IMR-90 (cell line): ENCODE results near the gene NT5DC3. TPM values are rescaled to one million over a fixed set of nuclear protein-coding genes. Genes with fewer than 3 reads are reported as not detected.
A peak's percentile ranks its signal among the peaks of the same experiment; 100 is the strongest.

Experiments
- ATAC-seq: fragments of 200-7000 bp; cut with Tn5 transposase; 2 replicates; pipeline ENCODE4 v1.9.1; 2020; ENCODE audit warnings: low read depth, mild to moderate bottlenecking, moderate library complexity
- BruUV-seq: library from RNA; stranded (reverse); fragments of 400-500 nt; replicated peaks from 2 replicates; lab custom pipeline; 2021; lab: Mats Ljungman, UMichigan
- CTCF ChIA-PET: fragments of 300-600 bp; formaldehyde crosslinking; extraction: SDS; loops from one replicate; lab custom pipeline; 2021; ENCODE audit warnings: antibody characterized with exemption; lab: Yijun Ruan, JAX
- POLR2A ChIA-PET: fragments of 300-600 bp; sonication (Branson Sonifier 250); formaldehyde crosslinking; loops from one replicate; lab custom pipeline; 2022; ENCODE audit warnings: antibody characterized with exemption; ENCODE audit not compliant: unreplicated experiment; lab: Charles Lee
- DNase-seq: peaks from one replicate; pipeline ENCODE4 v3.0.0; 2013
- H2AFZ ChIP-seq: replicated peaks from 2 replicates; pipeline ENCODE3; 2013; ENCODE audit warnings: low read length, mild to moderate bottlenecking; ENCODE audit not compliant: poor library complexity
- H2AK5ac ChIP-seq: 2 replicates; pipeline ENCODE4 v1.6.1; 2013; ENCODE audit warnings: low read depth, low read length, inconsistent platforms
- H2AK9ac ChIP-seq: replicated peaks from 2 replicates; pipeline ENCODE3; 2013; ENCODE audit warnings: mild to moderate bottlenecking, low read depth, low read length, moderate library complexity; ENCODE audit not compliant: poor library complexity
- H2BK120ac ChIP-seq: 2 replicates; pipeline ENCODE4 v1.6.1; 2013; ENCODE audit warnings: low read depth, low read length, inconsistent platforms
- H2BK15ac ChIP-seq: 3 replicates; pipeline ENCODE4 v1.6.1; 2013; ENCODE audit warnings: low read depth, low read length, inconsistent platforms
- H2BK20ac ChIP-seq: 2 replicates; pipeline ENCODE4 v1.6.1; 2013; ENCODE audit warnings: low read depth, mild to moderate bottlenecking, inconsistent platforms, low read length, moderate library complexity
- H2BK5ac ChIP-seq: 2 replicates; pipeline ENCODE4 v1.6.1; 2013; ENCODE audit warnings: mild to moderate bottlenecking, low read depth, low read length, inconsistent platforms; ENCODE audit not compliant: poor library complexity, severe bottlenecking
- H3K14ac ChIP-seq: replicated peaks from 2 replicates; pipeline ENCODE4 v1.6.1; 2013; ENCODE audit warnings: low read depth, low read length, inconsistent platforms
- H3K18ac ChIP-seq: 2 replicates; pipeline ENCODE4 v1.6.1; 2013; ENCODE audit warnings: low read depth, low read length, control low read depth
- H3K23ac ChIP-seq: 2 replicates; pipeline ENCODE4 v1.6.1; 2013; ENCODE audit warnings: low read depth, low read length, inconsistent platforms
- H3K27ac ChIP-seq: 2 replicates; pipeline ENCODE4 v1.5.1; 2013; ENCODE audit warnings: mild to moderate bottlenecking, control low read depth, low read length; ENCODE audit not compliant: insufficient read depth
- H3K27me3 ChIP-seq: 2 replicates; pipeline ENCODE4 v1.6.1; 2013; ENCODE audit warnings: low read length; ENCODE audit not compliant: control insufficient read depth, insufficient read depth
- H3K36me3 ChIP-seq: 2 replicates; pipeline ENCODE4 v1.6.1; 2013; ENCODE audit warnings: low read length, mixed read lengths; ENCODE audit not compliant: control insufficient read depth, insufficient read depth
- H3K4ac ChIP-seq: 2 replicates; pipeline ENCODE4 v1.6.1; 2013; ENCODE audit warnings: low read depth, low read length, inconsistent platforms
- H3K4me1 ChIP-seq: 2 replicates; pipeline ENCODE4 v1.6.1; 2013; ENCODE audit warnings: low read length, mixed read lengths; ENCODE audit not compliant: control insufficient read depth, insufficient read depth
- H3K4me2 ChIP-seq: 2 replicates; pipeline ENCODE4 v1.6.1; 2013; ENCODE audit warnings: low read depth, mild to moderate bottlenecking, control low read depth, low read length, moderate library complexity
- H3K4me3 ChIP-seq: 2 replicates; pipeline ENCODE4 v1.5.1; 2013; ENCODE audit warnings: low read depth, mild to moderate bottlenecking, control low read depth, low read length, moderate library complexity; ENCODE audit not compliant: insufficient read depth
- H3K56ac ChIP-seq: 2 replicates; pipeline ENCODE4 v1.6.1; 2013; ENCODE audit warnings: low read length, inconsistent platforms; ENCODE audit not compliant: insufficient read depth; ENCODE audit errors: extremely low read depth
- H3K79me1 ChIP-seq, 2 experiments: 2 replicates each; pipeline ENCODE4 v1.6.1; 2013; ENCODE audit warnings: low read length in 2 of 2, inconsistent platforms in 1 of 2, low read depth in 1 of 2
- H3K9ac ChIP-seq: 2 replicates; pipeline ENCODE4 v1.6.1; 2013; ENCODE audit warnings: low read depth, low read length, control low read depth
- H3K9me1 ChIP-seq: 2 replicates; pipeline ENCODE4 v1.6.1; 2013; ENCODE audit warnings: low read length, inconsistent platforms; ENCODE audit not compliant: insufficient read depth
- H3K9me3 ChIP-seq: 2 replicates; pipeline ENCODE4 v1.6.1; 2013; ENCODE audit warnings: low read length; ENCODE audit not compliant: control insufficient read depth, insufficient read depth
- H4K20me1 ChIP-seq: 2 replicates; pipeline ENCODE4 v1.6.1; 2013; ENCODE audit warnings: low read length, inconsistent platforms; ENCODE audit not compliant: insufficient read depth
- H4K5ac ChIP-seq: 2 replicates; pipeline ENCODE4 v1.6.1; 2013; ENCODE audit warnings: mild to moderate bottlenecking, low read depth, low read length, control low read depth
- H4K8ac ChIP-seq, 2 experiments: 2 replicates each; pipeline ENCODE4 v1.6.1; 2013; ENCODE audit warnings: low read depth in 2 of 2, low read length in 2 of 2, control low read depth in 1 of 2, inconsistent platforms in 1 of 2
- H4K91ac ChIP-seq: 2 replicates; pipeline ENCODE4 v1.6.1; 2013; ENCODE audit warnings: low read depth, low read length, inconsistent platforms; ENCODE audit not compliant: insufficient read depth
- BHLHE40 ChIP-seq: fragments of 150-350 bp; IDR thresholded peaks from 2 replicates; pipeline ENCODE4 v1.6.1; 2016; ENCODE audit warnings: mild to moderate bottlenecking, low read depth, low read length
- CEBPB ChIP-seq: IDR thresholded peaks from 2 replicates; pipeline ENCODE4 v1.6.1; 2012; ENCODE audit warnings: low read depth, low read length, improper control_type of control experiment
- CHD1 ChIP-seq: IDR thresholded peaks from 2 replicates; pipeline ENCODE4 v1.6.1; 2012; ENCODE audit warnings: low read depth, low read length, improper control_type of control experiment
- CTCF ChIP-seq: conservative IDR thresholded peaks from 2 replicates; pipeline ENCODE4 v1.5.1; 2012; ENCODE audit warnings: mild to moderate bottlenecking, low read depth, low read length, improper control_type of control experiment
- ELK1 ChIP-seq: fragments of 150-350 bp; IDR thresholded peaks from 2 replicates; pipeline ENCODE4 v1.6.1; 2016; ENCODE audit warnings: low read depth, mild to moderate bottlenecking, low read length, moderate library complexity, borderline replicate concordance
- FOS ChIP-seq: fragments of 150-350 bp; IDR thresholded peaks from 2 replicates; pipeline ENCODE4 v1.6.1; 2016; ENCODE audit warnings: low read depth, low read length
- MAFK ChIP-seq: IDR thresholded peaks from 2 replicates; pipeline ENCODE4 v1.6.1; 2012; ENCODE audit warnings: low read depth, low read length, improper control_type of control experiment
- MAZ ChIP-seq: IDR thresholded peaks from 2 replicates; pipeline ENCODE4 v1.6.1; 2012; ENCODE audit warnings: low read depth, mild to moderate bottlenecking, low read length, improper control_type of control experiment, moderate library complexity, borderline replicate concordance
- MXI1 ChIP-seq: IDR thresholded peaks from 2 replicates; pipeline ENCODE4 v1.6.1; 2012; ENCODE audit warnings: low read depth, mild to moderate bottlenecking, low read length, moderate library complexity, borderline replicate concordance
- NFE2L2 ChIP-seq: fragments of 150-350 bp; IDR thresholded peaks from 2 replicates; pipeline ENCODE4 v1.6.1; 2016; ENCODE audit warnings: low read depth, mild to moderate bottlenecking, low read length
- POLR2A ChIP-seq: IDR thresholded peaks from 2 replicates; pipeline ENCODE4 v1.6.1; 2012; ENCODE audit warnings: mild to moderate bottlenecking, low read depth, low read length
- RAD21 ChIP-seq: IDR thresholded peaks from 2 replicates; pipeline ENCODE4 v1.6.1; 2012; ENCODE audit warnings: low read length, improper control_type of control experiment
- RCOR1 ChIP-seq: IDR thresholded peaks from 2 replicates; pipeline ENCODE4 v1.6.1; 2012; ENCODE audit warnings: mild to moderate bottlenecking, low read length, improper control_type of control experiment; ENCODE audit not compliant: insufficient replicate concordance
- RFX5 ChIP-seq: IDR thresholded peaks from 2 replicates; pipeline ENCODE4 v1.8.0; 2012; ENCODE audit warnings: low read depth, mild to moderate bottlenecking, low read length, moderate library complexity
- SMC3 ChIP-seq: fragments of 150-350 bp; IDR thresholded peaks from 2 replicates; pipeline ENCODE4 v1.6.1; 2016; ENCODE audit warnings: low read depth, mild to moderate bottlenecking, antibody characterized with exemption, low read length, moderate library complexity
- USF2 ChIP-seq: fragments of 150-350 bp; IDR thresholded peaks from 2 replicates; pipeline ENCODE4 v1.6.1; 2017; ENCODE audit warnings: mild to moderate bottlenecking, antibody characterized with exemption, low read length, low read depth
- WGBS, 2 experiments: methylation state at CpG; one replicate each; pipeline versions ENCODE4 v1.1.5 to v1.1.7; 2013; ENCODE audit warnings: missing lambda C conversion rate in 2 of 2; ENCODE audit not compliant: insufficient read length in 1 of 2; ENCODE audit errors: extremely low coverage in 2 of 2; 5-methylcytosine and 5-hydroxymethylcytosine counted together
- dilution Hi-C: fragments of 300-500 bp; cut with HindIII; formaldehyde crosslinking; loops from one replicate; pipeline ENCODE4 v1.14.3; 2018; ENCODE audit warnings: low sequenced_read_pairs; ENCODE audit not compliant: unreplicated experiment
- in situ Hi-C: fragments of 300-500 bp; cut with MboI; formaldehyde crosslinking; loops from 3 replicates; pipeline ENCODE4 v1.14.3; 2019; ENCODE audit warnings: low sequenced_read_pairs, inconsistent platforms, mixed read lengths
- intact Hi-C: fragments of 100-400 bp; cut with micrococcal nuclease; formaldehyde crosslinking; loops from 2 replicates; pipeline ENCODE4 v1.10.0; 2022
- polyA plus RNA-seq, 3 experiments: library from polyadenylated mRNA; depleted of rRNA; stranded (reverse); fragments of >200 nt; gene quantifications; 2 replicates each; pipeline ENCODE4 v1.2.3, GENCODE V29; 2012; ENCODE audit warnings: low replicate concordance in 1 of 3
- total RNA-seq: library from RNA; depleted of rRNA; stranded (reverse); fragments of >200 nt; gene quantifications from 2 replicates; pipeline ENCODE4 v1.2.3, GENCODE V29; 2012

The NT5DC3 gene
- total and polyA plus RNA-seq, 2 of the 4 experiments (the other 2 are of a cell fraction): 7.3 to 17.6 TPM

- Histone ChIP-seq H3K14ac (no peak overlapping the region), H4K91ac (no peak overlapping the region), H3K4me1 (no peaks in the 10 kb centered on the region), H3K4me2 (no peak overlapping the region), H2AFZ (no peak overlapping the region), H3K23ac (no peak overlapping the region), H3K79me1 (no peaks in the 10 kb centered on the region), H3K4ac (no peak overlapping the region), H2AK5ac (0 out of 2 replicates have a peak overlapping the region, but pooled peaks have one; percentile 60), H2BK5ac (no peak overlapping the region), H2BK20ac (no peak overlapping the region), H2BK120ac (no peak overlapping the region; the same call in 1 of the 2 replicates), H3K9ac (no peak overlapping the region), H4K8ac (no peak overlapping the region; a peak in 1 of 4 replicates), H3K18ac (no peak overlapping the region), H3K36me3 (no peaks in the 10 kb centered on the region), H3K9me3 (no peaks in the 10 kb centered on the region), H3K4me3 (no peak overlapping the region), H3K27ac (no peak overlapping the region), H2AK9ac (no peak overlapping the region), H3K27me3 (no peaks in the 10 kb centered on the region), H4K5ac (no peak overlapping the region), H2BK15ac (no peak overlapping the region), H3K56ac (no peak overlapping the region), H3K9me1 (peaks cover 1% of the 10 kb centered on the region; the same call in 1 of the 2 replicates), H4K20me1 (no peaks in the 10 kb centered on the region)
- DNase-seq (no peak), ATAC-seq (no peak)
- no TSS peak for BruUV-seq
- WGBS, 2 experiments: no CpG with 5 or more reads among the region's 2 CpGs
- TF ChIP-seq NFE2L2 (no peak), BHLHE40 (no peak), POLR2A (no peak), CHD1 (no peak), CTCF (no peak), RAD21 (no peak), SMC3 (no peak), FOS (no peak), USF2 (no peak), CEBPB (no peak), ELK1 (no peak), RCOR1 (no peak), MXI1 (no peak), RFX5 (no peak), MAFK (no peak), MAZ (no peak)
- POLR2A ChIA-PET: no interaction called here
- in situ Hi-C loops: loop anchor here (5.0 to 10.0 kb wide), 2 partner anchors 93 to 300 kb away; no protein-coding TSS in a partner anchor
- CTCF ChIA-PET: no interaction called here
- dilution Hi-C loops: no loop called here
- intact Hi-C loops: no loop called here
Observed at GRCh38 chr12:103865151-103865730, 24.2 kb upstream of the NT5DC3 start.
